ENCODE data around the gene ALK. TPM values are rescaled to one million over a fixed set of nuclear protein-coding genes. Genes with fewer than 3 reads are reported as not detected.

ALK gene
- polyA plus RNA-seq, 2 donors, result 0.04 to 0.05 TPM

DNA sequence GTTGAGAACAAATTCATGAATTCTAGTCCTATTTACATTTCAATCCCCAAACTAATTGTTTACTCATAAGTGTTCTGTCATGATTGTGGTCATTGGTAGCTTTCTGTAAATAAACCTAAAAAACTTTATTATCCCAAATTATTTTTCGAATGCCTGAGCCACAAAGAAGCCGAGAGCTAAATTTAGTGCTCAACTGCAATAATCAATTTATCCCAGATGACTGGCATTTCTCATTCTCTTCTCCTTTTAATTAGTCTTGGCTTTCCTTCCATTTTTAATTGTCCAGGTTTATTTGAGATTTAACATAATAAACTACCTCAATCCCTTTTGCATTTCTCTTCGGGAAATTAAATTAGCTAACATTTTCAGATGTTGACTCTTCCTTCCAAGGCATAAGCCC lies 308.3 kb downstream of the ALK start:
- Histone ChIP-seq H3K27ac (ENCODE audit: low read depth in 2 of 2, low read length in 1 of 2) (no peak overlapping the region), H3K4me1 (ENCODE audit: control insufficient read depth in 2 of 2, insufficient read depth in 2 of 2, low read length in 1 of 2) (no peaks in the 10 kb centered on the region), H3K27me3 (ENCODE audit: control insufficient read depth in 1 of 2, insufficient read depth in 2 of 2, low read length in 2 of 2) (no peaks in the 10 kb centered on the region), H3K4me3 (ENCODE audit: low read depth in 1 of 2, low read length in 2 of 2) (no peak overlapping the region), H3K36me3 (ENCODE audit: control insufficient read depth in 2 of 2, insufficient read depth in 2 of 2, low read length in 1 of 2) (no peaks in the 10 kb centered on the region), H3K9me3 (ENCODE audit: control insufficient read depth in 2 of 2, insufficient read depth in 1 of 2, low read depth in 1 of 2, low read length in 1 of 2) (no peaks in the 10 kb centered on the region)
- WGBS, 2 donors, result 90% methylated on average over 3 of the region's 3 CpGs

- Histone ChIP-seq H3K27ac (ENCODE audit: low read depth in 2 of 2, low read length in 1 of 2) (no peak overlapping the region), H3K27me3 (ENCODE audit: control insufficient read depth in 1 of 2, insufficient read depth in 2 of 2, low read length in 2 of 2) (no peaks in the 10 kb centered on the region), H3K36me3 (ENCODE audit: control insufficient read depth in 2 of 2, insufficient read depth in 2 of 2, low read length in 1 of 2) (no peaks in the 10 kb centered on the region), H3K4me1 (ENCODE audit: control insufficient read depth in 2 of 2, insufficient read depth in 2 of 2, low read length in 1 of 2) (no peaks in the 10 kb centered on the region), H3K9me3 (ENCODE audit: control insufficient read depth in 2 of 2, insufficient read depth in 1 of 2, low read depth in 1 of 2, low read length in 1 of 2) (no peaks in the 10 kb centered on the region), H3K4me3 (ENCODE audit: low read depth in 1 of 2, low read length in 2 of 2) (no peak overlapping the region)
- 87 to 89% methylated on average over 4 of the region's 4 CpGs for WGBS, 2 donors
These were observed 308.8 kb downstream of the ALK start for GRCh38 chr2:29612568-29612967.

GRCh38 chr2:29611850-29612249 lies 309.5 kb downstream of the ALK start:
- H3K36me3 ChIP-seq (ENCODE audit: control insufficient read depth in 2 of 2, insufficient read depth in 2 of 2, low read length in 1 of 2), result no peaks in the 10 kb centered on the region
- WGBS, 2 donors, result 46 to 64% methylated on average over 5 of the region's 5 CpGs
- H3K27me3 ChIP-seq (ENCODE audit: control insufficient read depth in 1 of 2, insufficient read depth in 2 of 2, low read length in 2 of 2), result no peaks in the 10 kb centered on the region
- no peaks in the 10 kb centered on the region for H3K9me3 ChIP-seq (ENCODE audit: control insufficient read depth in 2 of 2, insufficient read depth in 1 of 2, low read depth in 1 of 2, low read length in 1 of 2)
- H3K4me3 ChIP-seq (ENCODE audit: low read depth in 1 of 2, low read length in 2 of 2), result no peak overlapping the region
- no peak overlapping the region for H3K27ac ChIP-seq (ENCODE audit: low read depth in 2 of 2, low read length in 1 of 2)
- H3K4me1 ChIP-seq (ENCODE audit: control insufficient read depth in 2 of 2, insufficient read depth in 2 of 2, low read length in 1 of 2), result no peaks in the 10 kb centered on the region

GRCh38 chr2:29611261-29611660 lies 310.1 kb downstream of the ALK start:
- H3K27ac ChIP-seq (ENCODE audit: low read depth in 2 of 2, low read length in 1 of 2), result no peak overlapping the region
- H3K27me3 ChIP-seq (ENCODE audit: control insufficient read depth in 1 of 2, insufficient read depth in 2 of 2, low read length in 2 of 2), result no peaks in the 10 kb centered on the region
- H3K36me3 ChIP-seq (ENCODE audit: control insufficient read depth in 2 of 2, insufficient read depth in 2 of 2, low read length in 1 of 2), result no peaks in the 10 kb centered on the region
- H3K4me3 ChIP-seq (ENCODE audit: low read depth in 1 of 2, low read length in 2 of 2), result no peak overlapping the region
- H3K9me3 ChIP-seq (ENCODE audit: control insufficient read depth in 2 of 2, insufficient read depth in 1 of 2, low read depth in 1 of 2, low read length in 1 of 2), result no peaks in the 10 kb centered on the region
- no peaks in the 10 kb centered on the region for H3K4me1 ChIP-seq (ENCODE audit: control insufficient read depth in 2 of 2, insufficient read depth in 2 of 2, low read length in 1 of 2)
- WGBS, 2 donors, result 75 to 90% methylated on average over 2 of the region's 2 CpGs

DNA sequence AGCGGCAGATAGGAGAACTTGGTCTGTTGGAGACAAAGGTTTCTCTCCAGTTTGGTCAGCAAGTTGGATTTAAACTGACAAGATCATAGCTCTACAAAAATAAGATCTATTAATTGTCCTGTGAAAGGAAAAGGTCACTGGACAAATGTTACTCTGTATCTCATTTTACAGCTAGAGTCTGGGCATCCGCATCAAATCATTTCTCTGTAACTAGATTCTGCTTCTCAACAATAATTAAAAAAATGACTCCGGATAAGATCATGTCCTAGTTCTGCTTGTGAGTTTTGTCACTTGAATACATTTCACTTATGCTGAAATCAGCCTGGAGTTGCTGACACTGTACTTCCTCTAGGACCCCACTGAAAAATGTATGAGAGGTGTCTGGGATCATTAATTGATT lies 310.8 kb downstream of the ALK start:
- 84 to 85% methylated on average over 3 of the region's 3 CpGs for WGBS, 2 donors
- Histone ChIP-seq H3K9me3 (ENCODE audit: control insufficient read depth in 2 of 2, insufficient read depth in 1 of 2, low read depth in 1 of 2, low read length in 1 of 2) (no peaks in the 10 kb centered on the region), H3K27ac (ENCODE audit: low read depth in 2 of 2, low read length in 1 of 2) (no peak overlapping the region), H3K4me3 (ENCODE audit: low read depth in 1 of 2, low read length in 2 of 2) (no peak overlapping the region), H3K36me3 (ENCODE audit: control insufficient read depth in 2 of 2, insufficient read depth in 2 of 2, low read length in 1 of 2) (no peaks in the 10 kb centered on the region), H3K27me3 (ENCODE audit: control insufficient read depth in 1 of 2, insufficient read depth in 2 of 2, low read length in 2 of 2) (no peaks in the 10 kb centered on the region), H3K4me1 (ENCODE audit: control insufficient read depth in 2 of 2, insufficient read depth in 2 of 2, low read length in 1 of 2) (no peaks in the 10 kb centered on the region)

GRCh38 chr2:29607038-29607420 lies 314.4 kb downstream of the ALK start:
- 75 to 79% methylated on average over 4 of the region's 4 CpGs for WGBS, 2 donors

GRCh38 chr2:29606104-29607037 lies 315.0 kb downstream of the ALK start:
- no peak overlapping the region for H3K27ac ChIP-seq (ENCODE audit: low read depth in 2 of 2, low read length in 1 of 2)
- no peaks in the 10 kb centered on the region for H3K27me3 ChIP-seq (ENCODE audit: control insufficient read depth in 1 of 2, insufficient read depth in 2 of 2, low read length in 2 of 2)
- H3K4me1 ChIP-seq (ENCODE audit: control insufficient read depth in 2 of 2, insufficient read depth in 2 of 2, low read length in 1 of 2), result no peaks in the 10 kb centered on the region
- no peak overlapping the region for H3K4me3 ChIP-seq (ENCODE audit: low read depth in 1 of 2, low read length in 2 of 2)
- H3K9me3 ChIP-seq (ENCODE audit: control insufficient read depth in 2 of 2, insufficient read depth in 1 of 2, low read depth in 1 of 2, low read length in 1 of 2), result no peaks in the 10 kb centered on the region
- 74 to 85% methylated on average over 1 of the region's 1 CpG for WGBS, 2 donors
- no peaks in the 10 kb centered on the region for H3K36me3 ChIP-seq (ENCODE audit: control insufficient read depth in 2 of 2, insufficient read depth in 2 of 2, low read length in 1 of 2)

More at GRCh38 chr2:29607038-29607420, 314.4 kb downstream of the ALK start:
- Histone ChIP-seq H3K27ac (ENCODE audit: low read depth in 2 of 2, low read length in 1 of 2) (no peak overlapping the region), H3K4me1 (ENCODE audit: control insufficient read depth in 2 of 2, insufficient read depth in 2 of 2, low read length in 1 of 2) (no peaks in the 10 kb centered on the region), H3K9me3 (ENCODE audit: control insufficient read depth in 2 of 2, insufficient read depth in 1 of 2, low read depth in 1 of 2, low read length in 1 of 2) (no peaks in the 10 kb centered on the region), H3K27me3 (ENCODE audit: control insufficient read depth in 1 of 2, insufficient read depth in 2 of 2, low read length in 2 of 2) (no peaks in the 10 kb centered on the region), H3K4me3 (ENCODE audit: low read depth in 1 of 2, low read length in 2 of 2) (no peak overlapping the region), H3K36me3 (ENCODE audit: control insufficient read depth in 2 of 2, insufficient read depth in 2 of 2, low read length in 1 of 2) (no peaks in the 10 kb centered on the region)

DNA sequence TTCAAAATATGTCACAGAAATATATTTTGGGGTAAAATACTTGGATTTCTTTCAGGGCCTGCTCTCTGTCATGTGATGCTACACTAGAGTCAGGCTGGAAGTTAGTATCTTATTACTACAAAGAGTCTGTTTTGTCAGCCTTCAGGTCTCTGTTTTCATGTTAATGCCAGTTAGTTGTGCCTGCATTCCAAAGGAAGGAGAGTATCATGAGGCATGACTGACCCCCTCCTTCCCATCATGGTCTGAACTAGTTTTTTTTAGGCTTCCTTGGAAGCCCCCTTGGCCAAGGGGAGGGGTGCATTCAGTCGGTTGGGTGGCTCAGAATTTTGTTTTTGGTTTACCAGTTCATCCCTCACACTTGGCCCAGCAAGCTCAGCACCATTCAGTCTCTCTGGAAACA lies 318.0 kb downstream of the ALK start:
- H3K9me3 ChIP-seq (ENCODE audit: control insufficient read depth in 2 of 2, insufficient read depth in 1 of 2, low read depth in 1 of 2, low read length in 1 of 2), result peaks cover 0 to 4% of the 10 kb centered on the region in 2 donors
- no peaks in the 10 kb centered on the region for H3K36me3 ChIP-seq (ENCODE audit: control insufficient read depth in 2 of 2, insufficient read depth in 2 of 2, low read length in 1 of 2)
- no peak overlapping the region for H3K4me3 ChIP-seq (ENCODE audit: low read depth in 1 of 2, low read length in 2 of 2)
- no peaks in the 10 kb centered on the region for H3K4me1 ChIP-seq (ENCODE audit: control insufficient read depth in 2 of 2, insufficient read depth in 2 of 2, low read length in 1 of 2)
- no peak overlapping the region for H3K27ac ChIP-seq (ENCODE audit: low read depth in 2 of 2, low read length in 1 of 2)
- 15 to 22% methylated on average over 1 of the region's 1 CpG for WGBS, 2 donors
- H3K27me3 ChIP-seq (ENCODE audit: control insufficient read depth in 1 of 2, insufficient read depth in 2 of 2, low read length in 2 of 2), result no peaks in the 10 kb centered on the region

DNA sequence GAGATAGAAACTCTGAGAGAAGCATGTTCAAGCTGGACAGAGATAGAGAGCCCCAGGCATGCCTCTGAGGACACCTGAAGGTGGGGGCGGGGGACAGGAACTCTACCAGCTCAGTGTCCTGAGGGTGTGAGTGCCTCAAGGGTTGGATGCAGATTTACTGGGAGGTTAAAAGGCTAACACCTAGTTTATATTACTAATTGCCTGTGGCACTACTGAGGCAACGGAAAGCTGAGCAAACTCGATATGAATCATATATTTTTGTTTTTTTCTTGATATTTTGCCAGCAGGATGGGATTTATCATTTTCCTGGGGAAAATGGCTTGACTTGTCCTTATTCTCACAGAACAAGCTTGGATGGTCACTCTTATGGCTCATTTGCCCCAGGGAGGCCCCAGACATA lies 319.5 kb downstream of the ALK start:
- H3K27ac ChIP-seq (ENCODE audit: low read depth in 2 of 2, low read length in 1 of 2), result no peak overlapping the region
- H3K36me3 ChIP-seq (ENCODE audit: control insufficient read depth in 2 of 2, insufficient read depth in 2 of 2, low read length in 1 of 2), result no peaks in the 10 kb centered on the region
- H3K4me3 ChIP-seq (ENCODE audit: low read depth in 1 of 2, low read length in 2 of 2), result no peak overlapping the region
- peaks cover 0 to 4% of the 10 kb centered on the region in 2 donors for H3K9me3 ChIP-seq (ENCODE audit: control insufficient read depth in 2 of 2, insufficient read depth in 1 of 2, low read depth in 1 of 2, low read length in 1 of 2)
- H3K4me1 ChIP-seq (ENCODE audit: control insufficient read depth in 2 of 2, insufficient read depth in 2 of 2, low read length in 1 of 2), result no peaks in the 10 kb centered on the region
- WGBS, 2 donors, result 53 to 82% methylated on average over 3 of the region's 3 CpGs
- H3K27me3 ChIP-seq (ENCODE audit: control insufficient read depth in 1 of 2, insufficient read depth in 2 of 2, low read length in 2 of 2), result no peaks in the 10 kb centered on the region

DNA sequence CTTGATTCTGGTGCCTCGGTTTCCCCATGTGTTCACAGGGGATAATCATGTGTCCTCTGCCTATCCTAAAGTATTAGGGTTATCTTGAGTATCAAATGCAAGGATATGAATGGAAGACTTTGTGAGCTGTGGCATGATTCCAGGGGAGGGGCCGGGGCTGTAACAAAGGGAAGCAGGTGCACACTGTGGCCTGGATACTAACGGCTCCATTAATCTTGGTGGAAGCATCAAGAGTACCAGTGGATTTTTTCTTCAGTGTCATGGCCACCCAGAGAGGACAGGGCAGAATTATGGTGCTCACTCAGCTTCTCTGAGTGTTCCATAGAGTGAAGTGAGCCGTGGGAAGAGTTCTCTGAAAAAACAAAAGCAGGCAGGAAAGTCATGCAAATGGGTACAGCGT lies 320.1 kb downstream of the ALK start:
- Histone ChIP-seq H3K9me3 (ENCODE audit: control insufficient read depth in 2 of 2, insufficient read depth in 1 of 2, low read depth in 1 of 2, low read length in 1 of 2) (peaks cover 0 to 4% of the 10 kb centered on the region in 2 donors), H3K27me3 (ENCODE audit: control insufficient read depth in 1 of 2, insufficient read depth in 2 of 2, low read length in 2 of 2) (no peaks in the 10 kb centered on the region), H3K4me3 (ENCODE audit: low read depth in 1 of 2, low read length in 2 of 2) (no peak overlapping the region), H3K4me1 (ENCODE audit: control insufficient read depth in 2 of 2, insufficient read depth in 2 of 2, low read length in 1 of 2) (no peaks in the 10 kb centered on the region), H3K27ac (ENCODE audit: low read depth in 2 of 2, low read length in 1 of 2) (no peak overlapping the region), H3K36me3 (ENCODE audit: control insufficient read depth in 2 of 2, insufficient read depth in 2 of 2, low read length in 1 of 2) (no peaks in the 10 kb centered on the region)
- WGBS, 2 donors, result 83 to 85% methylated on average over 5 of the region's 5 CpGs

Data from esophagus (tissue), 2 donors.